Bone marrow (tissue), 2 donors: ENCODE data around the gene SETBP1.
A peak's percentile ranks its signal among the peaks of the same experiment; 100 is the strongest.

ENCODE experiments used
- DNase-seq, 2 donors: peaks; one replicate each; lab custom pipeline; 2025; lab: John Stamatoyannopoulos, UW

SETBP1 gene

GRCh38 chr18:44731530-44732237 lies 51.0 kb downstream of the SETBP1 start:
- DNase-seq, result no peak

- no peak for DNase-seq
Measured at GRCh38 chr18:44732238-44732563, 51.5 kb downstream of the SETBP1 start.

GRCh38 chr18:44732599-44732998 lies 51.9 kb downstream of the SETBP1 start:
- no peak for DNase-seq

- peak; percentile 31 to 60 for DNase-seq
Measured at GRCh38 chr18:44733069-44733753, 52.5 kb downstream of the SETBP1 start.

- peak in 1 of 2 donors; percentile 31 for DNase-seq
Measured at GRCh38 chr18:44733754-44734465, 53.2 kb downstream of the SETBP1 start.

- no peak for DNase-seq
Measured at GRCh38 chr18:44735096-44735495, 54.4 kb downstream of the SETBP1 start.

- no peak for DNase-seq
Measured at GRCh38 chr18:44736664-44737380, 56.1 kb downstream of the SETBP1 start.

GRCh38 chr18:44737623-44738022 lies 56.9 kb downstream of the SETBP1 start:
- DNase-seq, result no peak

- DNase-seq, result no peak
Measured at GRCh38 chr18:44740000-44740399, 59.3 kb downstream of the SETBP1 start.

- no peak for DNase-seq
Measured at GRCh38 chr18:44741085-44741484, 60.4 kb downstream of the SETBP1 start.

GRCh38 chr18:44741511-44741910 lies 60.8 kb downstream of the SETBP1 start:
- no peak for DNase-seq

GRCh38 chr18:44742126-44742525 lies 61.4 kb downstream of the SETBP1 start:
- DNase-seq, result no peak

GRCh38 chr18:44742718-44743311 lies 62.1 kb downstream of the SETBP1 start:
- no peak for DNase-seq

GRCh38 chr18:44743631-44744030 lies 62.9 kb downstream of the SETBP1 start:
- DNase-seq, result no peak

GRCh38 chr18:44744161-44745121 lies 63.8 kb downstream of the SETBP1 start:
- no peak for DNase-seq

GRCh38 chr18:44747157-44747556 lies 66.5 kb downstream of the SETBP1 start:
- no peak for DNase-seq

- DNase-seq, result no peak
Measured at GRCh38 chr18:44748582-44748981, 67.9 kb downstream of the SETBP1 start.

- no peak for DNase-seq
Measured at GRCh38 chr18:44750774-44751173, 70.1 kb downstream of the SETBP1 start.

- no peak for DNase-seq
Measured at GRCh38 chr18:44754567-44754966, 73.9 kb downstream of the SETBP1 start.

- peak in 1 of 2 donors; percentile 65 for DNase-seq
Measured at GRCh38 chr18:44758861-44759631, 78.4 kb downstream of the SETBP1 start.
